ENCODE data around the gene SLC13A3.

Gene SLC13A3

DNA sequence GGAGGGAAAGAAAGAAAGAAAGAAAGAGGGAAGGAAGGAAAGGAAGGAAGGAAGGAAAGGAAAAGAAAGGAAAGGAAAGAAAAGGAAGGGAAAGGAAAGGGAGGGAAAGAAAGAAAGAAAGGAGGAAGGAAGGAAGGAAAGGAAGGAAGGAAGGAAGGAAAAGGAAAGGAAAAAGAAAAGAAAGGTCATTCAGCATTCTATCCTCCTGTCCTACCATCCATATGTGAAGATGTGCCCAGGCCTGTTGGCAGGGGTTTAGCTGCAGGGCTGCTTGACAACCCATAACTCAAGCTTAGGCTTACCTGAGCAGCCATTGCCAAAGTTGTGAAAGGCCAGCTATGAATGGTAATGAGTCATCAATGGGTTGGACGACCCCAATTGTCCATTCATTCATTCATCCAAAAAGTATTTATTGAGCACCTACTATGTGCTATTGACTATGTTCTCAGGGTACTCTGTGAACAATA, 50.9 kb downstream of the SLC13A3 start:
- DNase-seq, result no peak

DNA sequence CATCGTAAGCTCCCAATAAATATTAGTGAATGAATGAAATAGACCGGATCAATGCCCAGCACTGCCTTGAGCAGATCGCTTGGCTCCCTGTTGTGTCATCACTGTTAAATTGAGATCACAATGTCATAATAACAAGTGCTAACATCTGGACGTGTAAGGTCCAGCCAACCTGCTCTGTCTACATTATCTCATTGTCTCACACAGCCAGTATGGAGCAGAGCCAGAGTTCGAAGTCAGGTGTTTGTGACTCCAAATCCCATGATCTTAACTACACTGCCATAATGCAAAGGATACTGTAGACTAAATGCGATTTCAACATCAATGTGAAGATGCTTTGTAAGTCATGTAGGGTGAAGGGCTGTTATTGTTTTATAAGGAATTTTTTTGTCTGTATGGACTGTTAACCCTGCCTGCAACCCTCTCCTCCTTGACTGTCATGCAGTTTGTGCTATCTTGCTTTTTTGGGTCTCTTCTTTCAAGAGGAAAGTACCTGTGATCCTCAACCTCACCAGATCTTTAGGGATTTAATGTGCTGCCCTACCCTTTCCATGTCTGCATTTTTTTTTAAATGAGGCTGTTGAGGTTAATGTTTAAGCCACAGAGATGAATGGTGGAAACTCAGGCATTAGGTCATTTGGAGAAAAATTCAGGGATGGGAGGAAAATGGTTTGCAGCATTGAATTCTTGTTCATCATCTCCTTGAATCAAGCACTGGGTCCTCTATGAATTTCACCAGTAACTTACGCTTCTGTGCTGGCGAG, 51.9 kb downstream of the SLC13A3 start:
- DNase-seq, result no peak

DNA sequence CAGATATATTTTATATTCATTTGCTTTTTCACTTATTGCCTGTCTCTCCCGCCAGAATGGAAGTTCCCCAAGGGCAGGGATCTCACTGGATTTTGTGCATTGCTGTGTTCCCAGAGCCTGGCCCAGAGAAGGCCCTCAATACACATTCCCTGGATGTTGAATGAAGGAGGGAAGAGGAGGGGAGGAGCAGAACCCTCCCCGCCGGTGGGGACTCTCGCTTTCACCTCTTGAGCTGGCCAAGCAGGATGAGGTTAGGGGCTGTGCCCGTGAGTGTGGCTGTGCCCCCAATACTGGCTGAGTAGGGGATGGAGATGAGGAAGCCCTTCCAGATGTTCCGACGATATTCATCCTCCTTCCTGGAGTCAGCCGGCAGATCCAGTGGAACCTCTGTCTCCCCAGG, 55.3 kb downstream of the SLC13A3 start:
- no peak for DNase-seq

DNA sequence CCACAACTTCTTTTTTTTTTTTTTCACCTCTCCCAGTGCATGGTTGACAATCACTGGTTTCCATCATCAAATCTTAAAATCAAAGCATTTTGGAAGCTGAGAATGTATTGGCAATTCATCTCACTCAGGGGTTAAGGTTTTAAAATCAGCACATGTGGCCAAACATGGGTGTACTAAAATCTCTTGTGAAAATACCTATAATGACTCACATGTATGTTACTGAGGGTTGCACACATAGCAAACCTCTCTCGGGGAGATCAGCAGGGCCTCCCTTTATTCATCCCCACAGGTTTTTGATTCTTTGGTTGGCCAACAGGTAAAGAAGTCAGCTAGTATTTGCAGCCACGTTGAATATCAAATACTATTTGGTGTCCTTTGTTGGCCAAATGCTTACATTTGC, 56.5 kb downstream of the SLC13A3 start:
- no peak for DNase-seq

DNA sequence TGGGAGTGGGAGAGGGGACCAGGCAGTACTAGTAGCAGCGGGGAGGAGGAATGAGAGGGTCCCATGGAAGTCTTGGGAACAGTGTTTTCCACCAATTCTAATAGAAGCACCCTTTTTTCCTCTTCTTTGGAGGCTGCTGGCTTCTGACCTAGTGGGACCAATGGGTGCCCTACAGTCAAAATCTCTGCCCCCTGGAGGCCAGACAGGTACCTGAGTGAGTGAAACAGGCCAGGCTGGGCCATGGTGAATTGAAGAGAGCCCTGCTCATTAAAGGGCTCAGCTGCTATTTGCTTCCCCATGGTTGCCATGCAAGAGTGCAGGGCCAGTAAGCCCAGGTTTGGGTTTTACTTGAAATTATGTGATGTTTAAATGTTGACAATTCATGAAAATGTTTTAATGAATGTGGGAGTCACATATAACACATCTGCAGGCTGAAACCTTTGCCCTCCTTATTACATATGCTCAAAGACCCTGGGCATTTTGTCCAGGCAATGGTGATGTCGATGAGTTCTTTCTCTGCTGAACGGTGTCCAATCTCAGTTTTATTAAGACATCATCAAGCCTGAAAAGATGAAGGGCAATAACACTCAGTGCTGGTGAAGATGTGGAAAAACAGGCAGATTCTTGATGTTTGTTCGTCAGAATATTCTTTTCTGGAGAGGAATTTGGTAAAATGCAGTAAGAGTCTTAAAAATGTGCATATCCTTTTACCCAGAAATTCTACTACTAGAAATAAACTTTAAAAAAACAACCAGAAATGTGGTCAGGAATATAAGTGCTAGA, 58.5 kb downstream of the SLC13A3 start:
- no peak for DNase-seq

DNA sequence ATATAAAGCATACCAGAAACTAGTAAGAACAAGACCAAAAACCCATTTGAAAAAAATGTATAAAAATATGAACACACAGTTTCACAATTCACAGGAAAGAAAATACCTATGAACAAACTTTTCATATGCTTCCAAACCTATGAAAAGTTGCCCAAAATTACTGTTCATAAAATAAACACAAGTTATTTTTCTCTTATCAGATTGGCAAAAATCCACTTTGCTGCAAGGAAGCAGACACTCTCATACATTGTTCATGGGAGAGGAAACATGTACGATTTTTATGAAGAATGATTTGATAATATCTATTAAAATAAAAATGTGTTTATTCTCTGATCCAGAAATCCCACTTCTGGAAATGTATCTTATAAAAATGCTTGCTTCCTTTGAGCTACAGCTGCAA, 60.8 kb downstream of the SLC13A3 start:
- DNase-seq, result no peak

DNA sequence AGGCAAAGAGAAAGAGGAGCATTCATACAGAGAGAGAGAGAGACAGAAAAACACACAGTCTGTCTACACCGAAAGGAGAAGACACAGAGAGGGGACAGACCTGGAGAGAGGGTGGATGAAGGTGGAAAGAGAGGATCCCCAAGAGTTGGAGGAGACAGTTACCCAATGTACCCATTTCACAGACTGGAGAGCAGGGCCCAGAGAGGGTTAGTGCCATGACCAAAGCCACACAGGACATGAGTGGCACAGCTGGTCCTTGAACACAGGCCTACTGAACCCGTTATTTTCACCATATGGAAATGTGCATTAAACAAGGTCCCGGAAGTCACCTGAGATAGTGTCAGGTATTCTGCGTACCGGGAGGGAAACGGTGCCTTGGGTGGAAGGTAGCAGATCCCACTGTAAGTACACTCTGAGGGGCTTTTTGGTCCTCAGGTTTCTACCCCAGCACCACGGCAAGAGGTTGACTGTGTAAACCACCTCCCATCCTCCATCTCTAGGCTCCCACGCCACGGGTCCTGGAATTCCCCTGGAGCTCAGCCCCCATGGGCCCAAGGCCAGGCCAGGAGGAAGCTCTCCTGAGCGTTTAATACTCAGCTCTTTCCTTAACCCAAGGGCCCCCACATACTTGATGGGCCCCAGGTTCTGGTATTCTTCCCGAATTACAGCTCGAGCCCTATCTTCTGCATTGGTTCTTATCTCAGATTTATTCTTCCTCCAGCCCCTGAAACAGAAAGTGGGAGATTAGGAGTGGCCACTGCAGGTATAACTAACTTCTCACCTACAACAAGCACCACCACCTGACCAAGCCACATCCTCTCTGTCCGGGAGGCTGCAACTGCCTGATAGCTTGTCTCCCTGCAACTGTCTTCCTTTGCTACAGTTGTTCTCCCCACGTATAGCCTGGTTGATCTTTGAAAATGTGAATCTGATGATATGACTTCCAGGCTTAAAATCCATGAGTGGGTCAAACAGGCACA, 62.4 kb downstream of the SLC13A3 start:
- DNase-seq, result no peak

DNA sequence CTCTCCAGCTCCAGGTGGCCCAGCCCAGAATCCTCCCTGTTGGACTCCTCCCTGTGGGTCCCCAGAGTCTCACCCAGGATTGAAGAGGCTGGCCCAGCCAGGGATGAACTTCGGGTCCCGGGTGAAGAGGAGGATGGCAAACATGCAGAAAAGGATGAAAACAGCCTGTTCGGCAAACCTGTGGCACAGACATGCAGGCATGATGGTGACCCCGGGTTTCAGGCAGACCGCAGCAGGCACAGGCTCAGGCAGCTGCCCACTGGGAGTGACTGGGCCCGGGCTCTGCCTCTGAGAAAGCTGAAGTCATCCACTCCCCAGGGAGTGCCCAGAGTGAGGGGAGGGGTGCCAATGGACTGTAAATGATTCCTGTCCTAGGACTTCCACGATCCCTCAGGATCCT, 63.3 kb downstream of the SLC13A3 start:
- DNase-seq, result no peak

DNA sequence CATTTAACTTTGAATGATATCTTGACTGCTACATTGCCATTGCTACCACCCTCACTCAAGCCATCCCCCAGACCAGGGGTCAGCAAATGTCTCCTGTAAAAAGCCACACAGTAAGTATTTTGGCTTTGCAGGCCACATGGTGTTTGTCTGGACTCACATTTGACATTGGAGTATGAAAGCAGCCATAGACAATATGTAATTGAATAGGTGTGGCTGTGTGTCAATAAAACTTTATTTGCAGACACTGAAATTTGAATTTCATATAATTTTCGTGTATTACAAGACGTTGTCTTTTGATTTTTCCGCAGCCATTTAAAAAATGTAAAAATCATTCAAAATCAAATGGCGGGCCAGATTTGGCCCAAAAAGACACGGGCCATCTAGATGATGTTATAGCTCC, 64.5 kb downstream of the SLC13A3 start:
- DNase-seq, result no peak

DNA sequence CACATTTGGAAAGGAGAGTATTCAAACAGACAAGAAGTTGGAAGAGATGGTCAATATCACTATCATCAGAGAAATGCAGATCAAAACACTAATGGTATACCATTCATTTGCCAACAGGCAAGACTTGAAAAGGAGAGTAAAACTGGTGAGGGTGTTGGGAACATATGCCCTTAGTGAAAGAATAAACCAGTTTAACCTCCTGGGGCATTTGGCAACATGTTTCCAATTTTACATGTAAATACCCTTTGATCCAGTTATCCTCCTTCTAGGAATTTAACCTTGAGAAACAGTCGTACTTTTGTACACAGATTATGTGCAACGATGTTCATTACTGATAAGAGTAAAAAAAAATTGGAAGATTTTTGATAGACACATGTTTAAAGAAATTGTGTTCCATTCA, 66.8 kb downstream of the SLC13A3 start:
- no peak for DNase-seq

DNA sequence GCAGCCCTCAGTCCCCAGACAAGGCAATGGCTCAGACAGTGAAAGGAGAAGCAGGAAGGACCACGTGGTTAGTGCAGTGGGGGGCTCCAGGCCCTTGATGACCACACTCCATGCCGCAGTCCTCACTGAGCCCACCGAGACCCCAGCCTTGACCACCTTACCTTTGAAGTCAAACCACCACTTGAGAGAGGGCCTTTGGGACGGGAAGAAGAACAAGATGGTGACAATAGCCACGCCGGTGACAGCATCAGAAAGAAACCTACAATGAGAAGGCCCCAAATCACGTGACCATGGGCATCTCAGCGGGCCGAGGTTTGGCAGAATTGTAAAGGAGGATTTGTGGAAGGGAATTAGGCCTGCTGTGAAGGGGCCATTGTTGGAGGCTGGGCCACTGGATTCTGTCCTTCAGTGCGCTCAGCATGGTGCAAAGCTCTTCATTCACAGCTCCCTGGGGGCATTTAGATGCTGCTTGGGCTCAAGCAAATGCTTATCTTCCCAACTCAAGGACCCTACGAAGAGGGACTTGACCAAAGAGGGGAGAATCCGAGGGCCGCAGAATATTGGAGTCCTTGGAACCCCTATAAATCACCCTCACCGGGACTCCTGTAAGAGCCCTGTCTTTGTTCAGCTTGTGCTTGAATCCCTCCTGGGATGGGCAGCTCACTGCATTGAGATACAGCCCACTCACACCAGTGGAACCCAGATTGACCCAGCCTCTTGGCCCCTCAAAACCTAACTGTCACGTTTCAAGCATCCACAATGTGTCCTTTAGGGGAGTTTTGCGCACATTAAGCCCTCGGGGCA, 67.6 kb downstream of the SLC13A3 start:
- no peak for DNase-seq

DNA sequence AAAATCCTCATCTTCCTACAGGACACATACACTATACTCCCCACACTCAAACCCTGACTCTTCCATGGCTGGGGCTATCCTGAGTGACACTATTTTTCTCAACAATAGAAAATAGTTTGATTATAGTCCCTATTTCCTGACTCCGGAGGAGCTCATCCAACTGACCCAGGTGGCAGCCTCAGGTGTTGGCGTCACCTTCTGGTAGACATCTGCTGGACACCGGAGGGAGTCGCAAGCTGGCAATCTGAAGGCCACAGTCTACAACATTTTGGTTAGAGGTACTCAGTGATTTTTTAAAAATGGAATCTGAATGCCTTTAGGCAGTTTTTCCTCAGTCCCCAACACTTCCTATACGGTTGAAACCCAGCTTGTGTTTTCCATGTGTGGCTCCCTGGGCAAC, 68.6 kb downstream of the SLC13A3 start:
- DNase-seq, result no peak

DNA sequence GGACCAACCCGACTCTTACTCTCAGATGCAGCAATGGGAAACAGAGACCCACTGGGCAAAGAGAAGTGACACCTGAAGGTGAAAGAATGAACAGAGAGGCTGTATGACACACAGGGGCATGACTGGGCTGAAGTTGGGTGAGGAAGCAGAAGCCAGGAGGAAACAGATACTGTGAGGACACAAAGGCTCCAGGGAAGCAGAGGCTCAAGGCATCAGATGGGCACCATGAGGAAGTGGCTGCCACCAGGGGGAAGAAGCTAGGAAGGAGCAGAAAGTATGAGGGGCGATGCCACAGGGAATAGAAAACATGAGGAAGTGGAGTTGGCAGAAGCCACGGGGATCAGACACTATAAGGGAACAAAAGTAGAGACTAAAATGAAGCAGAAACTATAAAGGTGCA, 69.9 kb downstream of the SLC13A3 start:
- no peak for DNase-seq

DNA sequence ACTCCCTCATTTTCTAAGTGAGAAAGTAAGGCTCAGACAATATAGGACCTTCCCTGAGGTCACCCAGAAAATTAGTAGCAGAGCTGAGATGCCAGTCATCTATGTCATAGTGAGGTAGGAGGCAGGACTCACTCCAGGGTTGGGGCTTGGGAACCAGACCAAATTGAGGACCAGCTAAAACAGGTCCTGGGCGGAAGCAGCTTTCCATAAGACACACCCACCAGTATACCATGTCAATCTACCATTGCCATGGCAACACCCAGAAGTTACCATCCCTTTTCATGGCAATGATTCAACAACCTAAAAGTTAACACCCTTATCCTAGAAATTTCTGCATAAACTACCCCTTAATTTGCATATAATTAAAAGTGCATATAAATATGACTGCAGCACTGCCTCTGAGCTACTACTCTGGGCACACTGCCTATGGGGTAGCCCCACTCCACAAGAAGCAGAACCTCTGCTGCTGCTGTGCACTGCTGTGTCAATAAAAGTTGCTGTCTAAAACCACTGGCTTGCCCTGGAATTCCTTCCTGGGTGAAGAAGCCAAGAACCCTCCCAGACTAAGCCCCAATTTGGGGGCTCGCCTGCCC, 70.5 kb downstream of the SLC13A3 start:
- no peak for DNase-seq

DNA sequence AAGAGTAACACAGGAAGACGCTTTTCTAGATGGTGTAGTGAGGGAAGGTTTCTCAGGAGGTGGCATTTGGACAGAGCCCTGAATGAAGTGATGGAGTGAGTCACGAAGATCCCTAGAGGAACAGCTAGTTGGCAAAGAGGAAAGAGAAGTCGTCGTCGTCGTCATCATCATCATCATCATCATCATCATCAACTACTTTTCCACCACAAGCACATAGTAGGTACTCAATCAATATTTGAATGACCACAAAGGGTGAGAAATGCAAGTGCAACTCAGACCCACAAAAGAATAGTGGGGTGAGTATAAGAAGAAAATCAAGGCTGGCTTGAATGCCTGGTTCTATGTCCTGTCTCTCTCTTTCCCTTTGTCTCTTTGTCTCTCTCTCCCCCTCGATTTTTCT, 72.5 kb downstream of the SLC13A3 start:
- DNase-seq, result no peak

DNA sequence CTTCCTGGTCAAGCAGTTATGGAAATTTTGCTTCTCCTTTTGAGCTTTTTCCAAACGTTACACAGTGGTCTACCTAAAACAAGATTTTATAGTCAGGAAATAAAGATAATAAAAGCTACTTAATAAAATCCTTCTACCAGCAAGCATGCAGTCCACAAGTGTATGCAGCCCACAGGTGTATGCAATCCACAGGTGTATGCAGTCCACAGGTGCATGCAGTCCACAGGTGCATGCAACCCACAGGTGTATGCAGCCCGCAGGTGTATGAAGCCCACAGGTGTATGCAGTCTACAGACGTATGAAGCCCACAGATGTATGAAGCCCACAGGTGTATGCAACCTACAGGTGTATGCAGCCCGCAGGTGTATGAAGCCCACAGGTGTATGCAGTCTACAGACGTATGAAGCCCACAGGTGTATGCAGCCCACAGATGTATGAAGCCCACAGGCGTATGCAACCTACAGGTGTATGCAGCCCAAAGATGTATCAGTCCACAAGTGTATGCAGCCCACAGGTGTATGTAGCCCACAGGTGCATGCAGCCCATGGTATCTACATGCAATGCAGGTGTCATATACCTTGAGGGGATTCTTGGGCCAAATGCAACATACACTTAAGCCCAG, 74.4 kb downstream of the SLC13A3 start:
- DNase-seq, result no peak

DNA sequence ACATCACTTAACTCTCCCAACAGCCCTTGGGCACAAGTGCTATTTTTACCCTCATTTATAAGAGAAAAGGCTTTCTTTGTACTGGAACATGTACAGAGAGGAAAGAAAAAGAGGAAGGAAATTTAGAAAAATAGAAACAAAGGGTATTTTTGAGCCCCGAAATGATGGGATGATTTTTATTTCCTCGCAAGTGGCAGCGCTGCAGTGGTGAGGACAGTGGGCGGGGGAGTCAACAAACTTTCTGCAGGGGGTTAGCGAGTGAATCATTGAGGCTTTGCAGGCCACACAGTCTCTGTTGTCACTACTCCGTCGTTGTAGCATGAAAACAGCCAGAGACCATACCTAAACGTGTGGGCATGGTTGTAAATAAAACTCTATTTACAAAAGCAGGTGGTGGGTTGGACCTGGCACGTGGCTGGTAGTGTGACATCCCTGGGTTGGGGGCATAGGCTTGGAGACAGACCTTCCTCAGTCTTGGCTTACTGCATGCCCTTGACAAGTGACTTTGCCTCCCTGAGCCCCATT, 75.3 kb downstream of the SLC13A3 start:
- DNase-seq, result no peak

DNA sequence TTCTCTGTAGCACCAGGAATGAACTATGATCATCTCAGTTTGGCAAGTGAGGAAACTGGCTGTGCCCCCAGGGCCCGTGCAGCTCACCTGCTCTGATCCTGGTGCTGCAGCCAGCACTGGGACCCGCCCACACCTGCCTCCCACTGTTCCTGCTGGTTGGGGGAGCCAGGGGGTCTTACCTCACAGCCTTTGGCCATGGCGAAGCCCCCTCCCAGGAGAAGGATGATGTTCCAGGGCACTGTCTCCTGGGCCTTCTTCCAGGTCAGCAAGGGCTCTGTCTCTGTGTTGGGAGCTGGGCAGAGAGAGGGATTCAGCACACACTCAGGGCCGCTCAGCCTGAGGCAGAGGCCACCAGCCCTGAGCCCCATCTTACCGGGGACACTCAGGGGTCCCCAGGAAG, 75.9 kb downstream of the SLC13A3 start:
- no peak for DNase-seq

DNA sequence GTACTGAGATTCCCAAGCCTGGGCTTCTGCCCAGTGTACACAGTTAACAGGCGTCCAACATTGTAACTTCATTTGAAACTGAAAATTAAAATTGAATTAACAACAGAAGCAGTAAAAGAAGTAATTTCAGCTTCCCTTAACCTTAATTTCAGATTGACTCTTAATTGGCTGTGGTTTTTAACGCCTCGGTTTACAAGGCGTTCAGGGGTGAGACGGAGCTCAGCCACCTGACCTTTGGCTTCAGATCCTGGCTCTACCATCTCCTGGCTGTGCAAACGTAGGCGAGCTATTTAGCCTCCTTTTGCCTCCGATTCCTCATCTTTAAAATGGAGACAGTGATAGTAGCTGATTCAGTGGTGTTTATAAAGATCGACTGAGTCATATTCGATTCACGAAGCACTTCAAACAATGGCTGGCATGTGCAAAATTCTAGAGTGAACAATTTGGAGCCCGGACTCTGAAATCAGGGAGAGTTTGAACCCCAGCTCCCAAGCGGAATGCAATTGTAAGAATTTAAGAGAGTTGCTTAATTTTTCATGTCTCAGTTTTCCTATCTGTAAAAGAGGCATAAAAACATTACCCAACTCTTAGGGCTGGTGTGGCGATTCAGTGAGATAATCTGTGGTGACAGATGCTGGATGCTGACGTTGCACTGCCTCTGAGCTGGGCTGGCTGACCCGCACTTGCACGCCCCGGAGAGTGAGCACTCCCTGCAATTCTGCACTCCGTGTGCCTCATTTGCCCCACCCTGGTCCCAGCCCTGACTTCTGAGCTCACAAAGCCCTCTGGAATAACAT, 77.3 kb downstream of the SLC13A3 start:
- no peak for DNase-seq

DNA sequence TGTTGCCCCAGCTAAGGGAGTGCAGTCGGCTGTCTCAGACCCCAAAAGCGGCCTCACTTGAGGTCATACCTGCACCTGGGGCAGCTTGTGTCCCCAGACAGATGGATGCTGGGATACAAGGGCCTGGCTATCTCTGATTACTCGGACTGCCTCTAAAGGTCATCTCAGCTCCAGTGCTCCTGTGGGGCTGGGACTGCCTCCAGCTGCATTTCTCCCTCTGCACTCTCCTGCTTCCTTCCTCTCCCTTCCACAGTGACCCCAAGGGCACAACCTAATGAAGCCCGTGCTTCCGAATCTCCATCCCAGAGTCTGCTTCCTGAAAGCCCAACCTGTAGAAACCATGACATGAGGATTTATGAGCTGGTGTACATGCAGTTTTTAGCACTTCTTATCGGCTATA, 78.0 kb downstream of the SLC13A3 start:
- no peak for DNase-seq

Data from amniotic stem cell (primary cell).